Measurements from ENCODE around the gene HGFAC. TPM values are rescaled to one million over a fixed set of nuclear protein-coding genes. Genes with fewer than 3 reads are reported as not detected.

HGFAC gene
- total and polyA plus RNA-seq, 2 of the 13 experiments (the other 11 are each of a cell fraction or from before 2014, with no cell fraction given): 8.5 to 63.6 TPM

DNA sequence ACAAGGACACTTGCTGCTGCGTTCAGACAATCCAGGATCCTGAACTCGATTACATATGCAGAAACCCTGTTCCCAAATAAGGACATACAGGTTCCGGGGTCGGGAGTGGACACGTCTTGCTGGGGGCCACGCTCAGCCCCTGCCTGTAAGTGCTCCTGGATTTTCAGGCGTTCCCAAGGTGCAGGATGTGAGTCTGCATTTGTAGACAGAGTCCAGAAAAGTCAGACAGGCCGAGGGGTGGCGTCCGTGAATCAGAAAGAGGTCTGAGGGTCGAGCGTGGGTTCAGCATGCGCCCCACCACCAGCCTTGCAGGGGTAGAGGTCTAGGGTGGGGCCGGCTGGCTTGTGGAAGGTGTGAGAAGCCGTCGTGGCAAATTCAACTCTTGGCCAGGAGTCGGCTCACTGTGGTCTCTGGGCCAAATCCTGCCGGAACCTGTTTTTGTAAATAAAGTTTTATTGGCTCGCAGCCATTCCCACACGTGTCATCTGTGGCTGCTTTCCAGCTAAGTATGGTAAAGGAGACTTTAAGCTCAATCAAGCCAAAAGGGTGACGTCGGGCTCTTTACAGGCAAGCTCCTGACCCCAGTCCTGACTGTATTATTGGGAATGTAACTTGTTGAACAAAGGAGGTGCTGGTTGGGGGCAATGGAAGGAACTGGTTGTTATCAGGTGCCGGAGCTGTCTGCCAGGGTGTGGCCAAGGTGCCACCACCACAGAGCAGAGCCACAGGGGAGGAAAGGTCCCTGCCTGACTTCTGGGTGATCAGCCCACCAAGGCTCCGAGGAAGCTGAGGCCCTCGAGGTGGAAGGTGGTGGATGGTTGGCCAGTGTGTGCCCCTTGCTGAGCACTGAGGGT is 28.7 kb downstream of the HGFAC start:
- ChIA-PET POLR2A (no interaction called here), CTCF (ENCODE audit: low intra/inter-chr PET ratio, low total read pairs) (no interaction called here)
- DNase-seq (ENCODE audit: low spot score) (no peak), FAIRE-seq (no peak), ATAC-seq (no peak)
- Histone ChIP-seq H3K4me2 (ENCODE audit: low read depth, low read length) (peak overlapping the region; percentile 13; the same call in 1 of the 2 replicates), H4K20me1 (ENCODE audit: insufficient read depth, low read length) (no peaks in the 10 kb centered on the region), H3K27ac (ENCODE audit: extremely low read length, insufficient read depth, low read length) (no peak overlapping the region), H2AFZ (ENCODE audit: low read length) (no peak overlapping the region), H3K79me2 (ENCODE audit: insufficient read depth, low read length) (no peaks in the 10 kb centered on the region), H3K36me3 (replicated peaks in 1 of 2; ENCODE audit: control insufficient read depth in 1 of 2, insufficient read depth in 2 of 2, low read length in 2 of 2) (no peaks in the 10 kb centered on the region), H3K4me3 (replicated peaks in 1 of 3; ENCODE audit: insufficient read depth in 1 of 3, low read depth in 2 of 3, low read length in 3 of 3) (no peak overlapping the region; a peak in 1 of 6 replicates), H3K27me3 (ENCODE audit: control insufficient read depth in 1 of 2, insufficient read depth in 2 of 2, low read length in 2 of 2) (peaks cover 18 to 59% of the 10 kb centered on the region in 2 experiments), H3K4me1 (ENCODE audit: insufficient read depth, low read length) (peaks cover 12% of the 10 kb centered on the region; the same call in 1 of the 2 replicates), H3K9ac (ENCODE audit: insufficient read depth, low read depth, low read length) (no peak overlapping the region), H3K9me3 (ENCODE audit: low read length) (no peaks in the 10 kb centered on the region)
- intact Hi-C loops (cut with micrococcal nuclease; ENCODE audit: unreplicated experiment): no loop called here
- BruUV-seq (replicated peaks): no TSS peak
- in situ Hi-C loops (cut with HindIII; ENCODE audit: extremely low pct_ligation_motif_present, low pct_unique_long_range_greater_than_20kb): no loop called here
- WGBS (ENCODE audit: low lambda C conversion rate): 19% methylated on average over 20 of the region's 25 CpGs
- TF ChIP-seq SRF (IDR thresholded peaks at IDR 0.05; ENCODE audit: low read depth, low read length) (peak; percentile 52; the same call in 1 of the 2 replicates), KLF15 (CRISPR knock-in tag; IDR thresholded peaks at IDR 0.05; ENCODE audit: borderline replicate concordance) (no peak), EP300 (IDR thresholded peaks at IDR 0.05; ENCODE audit: low read depth in 2 of 2, low read length in 2 of 2) (no peak), EP300 (CRISPR knock-in tag; IDR thresholded peaks at IDR 0.05; ENCODE audit: borderline replicate concordance) (no peak), ZBTB40 (IDR thresholded peaks at IDR 0.05) (peak; percentile 67), ZBTB40 (CRISPR knock-in tag; IDR thresholded peaks at IDR 0.05) (peak; percentile 99), CTCF (CRISPR knock-in tag; IDR thresholded peaks at IDR 0.05) (0 out of 2 replicates have a peak, but pooled peaks have one; percentile 21), ZNF124 (CRISPR knock-in tag; IDR thresholded peaks at IDR 0.05) (no peak), ARNT2 (CRISPR knock-in tag; IDR thresholded peaks at IDR 0.05; ENCODE audit: low read depth) (no peak)

All from HepG2 (cell line).